GM21526 (cell line): Measurements from ENCODE around the gene RASSF7.

ENCODE experiments used
- ATAC-seq: cut with Tn5 transposase; IDR thresholded peaks from one replicate; pipeline ENCODE4 v1.9.1; 2021; ENCODE audit warnings: moderate library complexity; ENCODE audit not compliant: unreplicated experiment, low FRiP score

RASSF7 gene

GRCh38 chr11:605286-606129, 44.7 kb downstream of the RASSF7 start:
- no peak for ATAC-seq

- ATAC-seq: no peak
Observed at GRCh38 chr11:606245-606644, 45.5 kb downstream of the RASSF7 start.

GRCh38 chr11:607020-607780, 46.4 kb downstream of the RASSF7 start:
- no peak for ATAC-seq

GRCh38 chr11:607971-608659, 47.3 kb downstream of the RASSF7 start:
- no peak for ATAC-seq

- no peak for ATAC-seq
Observed at GRCh38 chr11:608791-609251, 48.1 kb downstream of the RASSF7 start.

GRCh38 chr11:609341-609811, 48.6 kb downstream of the RASSF7 start:
- no peak for ATAC-seq

GRCh38 chr11:610146-610801, 49.5 kb downstream of the RASSF7 start:
- ATAC-seq: no peak

GRCh38 chr11:611001-611996, 50.5 kb downstream of the RASSF7 start:
- no peak for ATAC-seq

GRCh38 chr11:612201-612960, 51.6 kb downstream of the RASSF7 start:
- no peak for ATAC-seq

GRCh38 chr11:612961-613300, 52.2 kb downstream of the RASSF7 start:
- no peak for ATAC-seq

GRCh38 chr11:613369-613968, 52.7 kb downstream of the RASSF7 start:
- no peak for ATAC-seq
